Left ventricle myocardium inferior (tissue), 1 donor: Measurements from ENCODE around the gene NACC2. TPM values are rescaled to one million over a fixed set of nuclear protein-coding genes. Genes with fewer than 3 reads are reported as not detected.
A peak's percentile ranks its signal among the peaks of the same experiment; 100 is the strongest.

ENCODE experiments used
- DNase-seq: peaks from one replicate; pipeline ENCODE4 v3.0.0-alpha.2; 2020
- H3K27ac ChIP-seq: fragments of 200-600 bp; replicated peaks from 2 replicates; pipeline ENCODE4 v1.8.0; 2021
- H3K27me3 ChIP-seq: fragments of 200-600 bp; 2 replicates; pipeline ENCODE4 v1.8.0; 2021; ENCODE audit warnings: low read depth
- H3K36me3 ChIP-seq: fragments of 200-600 bp; 2 replicates; pipeline ENCODE4 v1.8.0; 2021
- H3K4me1 ChIP-seq: fragments of 200-600 bp; 2 replicates; pipeline ENCODE4 v1.8.0; 2021
- H3K4me3 ChIP-seq: fragments of 200-600 bp; 2 replicates; pipeline ENCODE4 v1.8.0; 2021; ENCODE audit warnings: mild to moderate bottlenecking, moderate library complexity
- H3K9me3 ChIP-seq: fragments of 200-600 bp; replicated peaks from 2 replicates; pipeline ENCODE4 v1.8.0; 2021
- intact Hi-C: fragments of 100-400 bp; cut with micrococcal nuclease; formaldehyde crosslinking; loops from one replicate; pipeline ENCODE4 v1.11.0; 2022
- long read RNA-seq: library from polyadenylated mRNA; unstranded; transcript quantifications from one replicate; pipeline ENCODE4 v2.0.0, GENCODE V29; 2021
- total RNA-seq: library from RNA; stranded (reverse); fragmentation: NEBNext Ultra II Directional; extraction: Animal tissue kit (Norgen Biotek cat#: 25700); gene quantifications from one replicate; pipeline ENCODE4 v1.2.1, GENCODE V29; 2021
- TF ChIP-seq, protein P1 (sequence below): fragments of 200-600 bp; IDR thresholded peaks from 2 replicates; pipeline ENCODE4 v1.8.0; 2021; ENCODE audit warnings: antibody characterized with exemption, mild to moderate bottlenecking, borderline replicate concordance
- donor health status: DM: no; HTN: yes; CAD: no; lungs with severe emphysema.

Gene NACC2, protein sequence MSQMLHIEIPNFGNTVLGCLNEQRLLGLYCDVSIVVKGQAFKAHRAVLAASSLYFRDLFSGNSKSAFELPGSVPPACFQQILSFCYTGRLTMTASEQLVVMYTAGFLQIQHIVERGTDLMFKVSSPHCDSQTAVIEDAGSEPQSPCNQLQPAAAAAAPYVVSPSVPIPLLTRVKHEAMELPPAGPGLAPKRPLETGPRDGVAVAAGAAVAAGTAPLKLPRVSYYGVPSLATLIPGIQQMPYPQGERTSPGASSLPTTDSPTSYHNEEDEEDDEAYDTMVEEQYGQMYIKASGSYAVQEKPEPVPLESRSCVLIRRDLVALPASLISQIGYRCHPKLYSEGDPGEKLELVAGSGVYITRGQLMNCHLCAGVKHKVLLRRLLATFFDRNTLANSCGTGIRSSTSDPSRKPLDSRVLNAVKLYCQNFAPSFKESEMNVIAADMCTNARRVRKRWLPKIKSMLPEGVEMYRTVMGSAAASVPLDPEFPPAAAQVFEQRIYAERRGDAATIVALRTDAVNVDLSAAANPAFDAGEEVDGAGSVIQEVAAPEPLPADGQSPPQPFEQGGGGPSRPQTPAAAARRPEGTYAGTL
- total RNA-seq, result 29.5 TPM
- long read RNA-seq, full-length matches to known transcripts, result 21 of 84 reads
- long read RNA-seq, partial matches to known transcripts, result 2 of 84 reads
- long read RNA-seq, other reads (novel, unspliced or antisense), result 61 of 84 reads

DNA sequence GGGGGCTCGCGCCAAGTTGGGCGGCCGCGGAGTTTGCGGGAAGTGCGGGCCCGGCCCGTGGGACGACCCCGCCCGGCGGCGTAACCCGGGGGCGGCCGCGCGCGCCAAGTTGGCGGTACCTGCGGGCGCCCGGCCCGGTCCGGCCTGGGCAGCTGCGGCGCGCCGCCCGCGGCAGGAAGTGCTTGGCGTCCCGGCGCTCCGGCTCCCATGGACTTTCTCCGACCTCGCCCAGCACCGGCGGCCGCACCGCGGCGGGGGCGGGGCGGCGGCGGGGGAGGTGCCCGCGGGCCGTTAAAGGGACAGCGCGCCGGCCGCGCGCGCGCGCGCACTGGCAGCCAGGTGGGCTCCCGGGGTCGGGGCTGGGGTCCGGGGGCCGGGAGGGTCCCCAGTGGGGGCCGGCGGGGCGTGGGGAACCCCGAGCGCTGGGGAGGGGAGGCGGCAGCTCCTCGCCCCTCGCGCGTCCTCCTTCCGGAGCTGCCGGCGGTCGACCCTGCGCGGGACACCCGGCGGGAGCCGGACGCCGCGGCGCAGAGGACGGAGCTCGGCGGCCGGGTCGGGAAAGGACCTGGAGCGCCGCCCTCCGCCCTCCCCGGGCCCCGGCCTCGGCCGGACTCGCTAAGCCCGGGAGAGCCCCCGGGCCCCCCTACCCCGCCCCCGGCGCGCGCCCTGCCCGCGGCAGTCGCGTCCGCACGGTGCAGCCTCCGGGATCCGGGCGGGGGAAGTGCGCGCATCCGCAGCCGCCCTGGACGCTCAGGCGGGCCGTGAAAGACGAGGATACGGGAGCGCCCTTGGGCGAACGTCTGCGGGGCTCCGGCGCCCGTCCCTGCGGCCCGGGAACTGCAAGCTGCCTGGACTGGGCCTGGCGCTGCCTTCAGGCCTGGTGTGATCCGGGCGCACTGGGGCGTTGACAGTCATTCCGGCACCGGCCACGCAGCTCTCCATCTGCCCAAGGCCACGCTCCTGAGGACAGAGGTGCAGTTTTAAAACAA is at the start of gene NACC2:
Gene NACC2 (minus strand): TSS at position 220 of the 989 bp plus-strand sequence. CDS start 44,768 bp downstream, outside the sequence.
- Histone ChIP-seq H3K36me3 (peaks cover 5% of the 10 kb centered on the region), H3K4me3 (peak within 1 kb of the TSS; percentile 95), H3K4me1 (peaks cover 63% of the 10 kb centered on the region), H3K27ac (peak within 1 kb of the TSS; percentile 99), H3K9me3 (no peaks in the 10 kb centered on the region), H3K27me3 (no peaks in the 10 kb centered on the region)
- TF ChIP-seq, protein P1, sequence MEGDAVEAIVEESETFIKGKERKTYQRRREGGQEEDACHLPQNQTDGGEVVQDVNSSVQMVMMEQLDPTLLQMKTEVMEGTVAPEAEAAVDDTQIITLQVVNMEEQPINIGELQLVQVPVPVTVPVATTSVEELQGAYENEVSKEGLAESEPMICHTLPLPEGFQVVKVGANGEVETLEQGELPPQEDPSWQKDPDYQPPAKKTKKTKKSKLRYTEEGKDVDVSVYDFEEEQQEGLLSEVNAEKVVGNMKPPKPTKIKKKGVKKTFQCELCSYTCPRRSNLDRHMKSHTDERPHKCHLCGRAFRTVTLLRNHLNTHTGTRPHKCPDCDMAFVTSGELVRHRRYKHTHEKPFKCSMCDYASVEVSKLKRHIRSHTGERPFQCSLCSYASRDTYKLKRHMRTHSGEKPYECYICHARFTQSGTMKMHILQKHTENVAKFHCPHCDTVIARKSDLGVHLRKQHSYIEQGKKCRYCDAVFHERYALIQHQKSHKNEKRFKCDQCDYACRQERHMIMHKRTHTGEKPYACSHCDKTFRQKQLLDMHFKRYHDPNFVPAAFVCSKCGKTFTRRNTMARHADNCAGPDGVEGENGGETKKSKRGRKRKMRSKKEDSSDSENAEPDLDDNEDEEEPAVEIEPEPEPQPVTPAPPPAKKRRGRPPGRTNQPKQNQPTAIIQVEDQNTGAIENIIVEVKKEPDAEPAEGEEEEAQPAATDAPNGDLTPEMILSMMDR, result no peak
- DNase-seq, result peak; percentile 82
- intact Hi-C loops, result no loop called here

DNA sequence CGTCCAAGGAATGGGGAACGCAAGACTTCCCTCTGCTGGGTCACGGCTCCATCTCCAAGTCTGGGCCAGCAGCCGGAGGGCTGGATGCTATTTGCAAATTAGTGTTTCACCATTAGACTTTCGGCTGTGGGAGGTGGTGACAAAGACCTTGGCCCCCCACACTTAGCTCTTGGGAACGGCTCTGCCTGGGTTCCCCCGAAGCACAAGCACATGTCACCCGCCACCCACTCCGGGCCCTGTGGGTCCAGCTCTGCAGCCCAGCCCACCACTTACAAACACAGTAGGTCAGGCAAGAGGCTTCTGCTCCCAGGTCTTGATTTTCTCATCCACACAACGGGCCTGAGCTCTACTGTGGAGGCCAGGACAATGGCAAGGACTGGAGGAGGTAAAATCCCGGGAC is 49.4 kb upstream of the NACC2 start:
- intact Hi-C loops, result no loop called here
- Histone ChIP-seq H3K4me1 (no peaks in the 10 kb centered on the region), H3K4me3 (no peak overlapping the region), H3K9me3 (no peaks in the 10 kb centered on the region), H3K27me3 (peaks cover 79% of the 10 kb centered on the region), H3K36me3 (no peaks in the 10 kb centered on the region), H3K27ac (no peak overlapping the region)
- TF ChIP-seq, protein P1, result no peak
- no peak for DNase-seq

DNA sequence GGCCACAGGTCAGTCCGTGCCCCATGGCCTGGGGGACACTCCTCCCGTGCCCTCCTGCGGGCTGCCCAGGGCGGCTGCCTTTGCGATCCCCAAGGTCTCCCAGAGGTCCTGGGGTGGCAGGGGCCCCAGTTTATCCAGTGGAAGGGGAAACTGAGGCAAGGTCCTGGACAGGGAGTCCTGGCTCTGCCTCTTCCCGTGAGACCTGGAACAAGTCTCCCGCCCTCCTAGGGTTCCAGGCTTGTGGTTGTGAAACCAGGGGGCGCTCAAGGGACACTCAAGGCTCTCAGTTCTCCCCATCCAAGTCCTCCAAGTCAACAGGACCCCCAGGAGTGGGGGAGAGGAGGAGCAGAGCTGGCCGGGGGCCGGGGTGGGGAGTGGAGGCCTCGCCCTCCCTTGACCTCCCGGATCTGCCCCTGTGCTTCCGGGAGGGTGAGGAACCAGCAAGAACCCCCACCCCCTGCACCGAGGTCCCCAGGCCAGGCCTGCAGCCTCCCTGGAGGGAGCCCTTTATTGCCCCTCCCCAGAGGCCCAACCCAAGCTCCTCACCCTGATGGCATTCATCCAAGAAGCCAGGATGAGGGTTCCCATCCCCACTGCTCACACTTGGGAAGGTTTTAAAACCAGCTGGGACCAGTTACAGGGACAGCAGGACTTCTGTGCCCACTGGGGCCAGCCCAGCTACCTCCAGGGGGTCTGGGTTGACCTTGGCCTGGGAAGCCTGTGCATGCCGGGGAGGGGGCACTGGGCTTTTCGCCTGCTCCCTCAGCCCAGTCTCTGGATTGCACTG is 48.3 kb upstream of the NACC2 start:
- Histone ChIP-seq H3K4me1 (no peaks in the 10 kb centered on the region), H3K27me3 (peaks cover 78% of the 10 kb centered on the region), H3K4me3 (no peak overlapping the region), H3K27ac (no peak overlapping the region), H3K36me3 (no peaks in the 10 kb centered on the region), H3K9me3 (no peaks in the 10 kb centered on the region)
- no peak for DNase-seq
- intact Hi-C loops, result no loop called here
- TF ChIP-seq, protein P1, result peak; percentile 56

DNA sequence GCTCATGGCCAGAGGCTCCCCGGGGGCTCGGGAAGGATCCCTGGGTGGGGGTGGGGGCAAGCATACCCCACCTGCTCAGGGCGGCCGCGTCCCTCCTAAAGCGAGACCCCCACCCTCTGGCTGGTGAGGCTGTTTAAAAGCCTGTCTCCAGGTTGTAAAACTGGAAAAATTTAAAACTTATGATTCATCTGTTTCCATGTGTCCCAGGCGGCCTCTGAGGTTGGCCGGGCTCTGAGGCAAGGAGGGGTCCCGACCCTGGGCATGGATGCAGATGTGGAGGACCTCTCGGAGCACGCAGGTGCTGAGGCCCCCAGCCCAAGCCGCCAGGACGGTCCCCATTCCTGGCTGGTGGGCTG is 47.7 kb upstream of the NACC2 start:
- no peak for DNase-seq
- intact Hi-C loops, result no loop called here
- no peak overlapping the region for H3K4me3 ChIP-seq

More for the DNA sequence above, 47.7 kb upstream of the NACC2 start:
- H3K27me3 ChIP-seq, result peaks cover 75% of the 10 kb centered on the region
- H3K4me1 ChIP-seq, result no peaks in the 10 kb centered on the region
- no peaks in the 10 kb centered on the region for H3K36me3 ChIP-seq
- no peak overlapping the region for H3K27ac ChIP-seq
- no peaks in the 10 kb centered on the region for H3K9me3 ChIP-seq
- TF ChIP-seq, protein P1, result no peak
